Parathyroid adenoma (tissue), 2 donors: Measurements from ENCODE around the gene IL1RN.
"Not testable (repeated sequence)": the region's sequence is repeated elsewhere in the genome, so short reads cannot be mapped to it uniquely, and the experiment has no call there.

Experiments
- H2AFZ ChIP-seq: fragments of 300-600 bp; sonication (generic); one replicate; pipeline ENCODE4 v1.7.0; 2017; ENCODE audit warnings: antibody characterized with exemption, mild to moderate bottlenecking
- H3K27ac ChIP-seq: fragments of 300-600 bp; sonication (generic); one replicate; pipeline ENCODE4 v1.7.0; 2017
- H3K27me3 ChIP-seq: fragments of 300-600 bp; sonication (generic); one replicate; pipeline ENCODE4 v1.7.0; 2017; ENCODE audit warnings: low read length; ENCODE audit not compliant: control insufficient read depth, insufficient read depth
- H3K36me3 ChIP-seq: fragments of 300-600 bp; sonication (generic); one replicate; pipeline ENCODE4 v1.7.0; 2017; ENCODE audit warnings: low read length; ENCODE audit not compliant: control insufficient read depth, insufficient read depth
- H3K4me1 ChIP-seq: fragments of 300-600 bp; sonication (generic); one replicate; pipeline ENCODE4 v1.7.0; 2017; ENCODE audit warnings: control low read depth
- H3K4me2 ChIP-seq: fragments of 300-600 bp; sonication (generic); one replicate; pipeline ENCODE4 v1.7.0; 2017; ENCODE audit warnings: low read length
- H3K4me3 ChIP-seq: fragments of 300-600 bp; sonication (generic); one replicate; pipeline ENCODE4 v1.7.0; 2017; ENCODE audit warnings: low read depth, low read length
- H3K79me2 ChIP-seq: fragments of 300-600 bp; sonication (generic); one replicate; pipeline ENCODE4 v1.7.0; 2017; ENCODE audit warnings: control low read depth
- H3K9ac ChIP-seq: fragments of 300-600 bp; sonication (generic); one replicate; pipeline ENCODE4 v1.7.0; 2017; ENCODE audit warnings: mild to moderate bottlenecking
- H3K9me3 ChIP-seq: fragments of 300-600 bp; sonication (generic); one replicate; pipeline ENCODE4 v1.7.0; 2017; ENCODE audit warnings: low read length; ENCODE audit not compliant: control insufficient read depth
- TF ChIP-seq, protein P1 (sequence below): fragments of 300-600 bp; sonication (generic); IDR thresholded peaks from one replicate; pipeline ENCODE4 v1.7.0; 2017; ENCODE audit warnings: antibody characterized with exemption, mild to moderate bottlenecking
- donor health status: primary hyperparathyroidism.

IL1RN gene

GRCh38 chr2:113092864-113093612 lies 34.4 kb upstream of the IL1RN start:
- H3K36me3 ChIP-seq = no peaks in the 10 kb centered on the region
- H3K27ac ChIP-seq = no peak overlapping the region
- no peak overlapping the region for H3K4me2 ChIP-seq
- no peak overlapping the region for H2AFZ ChIP-seq
- H3K4me1 ChIP-seq = no peaks in the 10 kb centered on the region
- H3K4me3 ChIP-seq = no peak overlapping the region
- H3K9ac ChIP-seq = no peak overlapping the region
- TF ChIP-seq, protein P1, sequence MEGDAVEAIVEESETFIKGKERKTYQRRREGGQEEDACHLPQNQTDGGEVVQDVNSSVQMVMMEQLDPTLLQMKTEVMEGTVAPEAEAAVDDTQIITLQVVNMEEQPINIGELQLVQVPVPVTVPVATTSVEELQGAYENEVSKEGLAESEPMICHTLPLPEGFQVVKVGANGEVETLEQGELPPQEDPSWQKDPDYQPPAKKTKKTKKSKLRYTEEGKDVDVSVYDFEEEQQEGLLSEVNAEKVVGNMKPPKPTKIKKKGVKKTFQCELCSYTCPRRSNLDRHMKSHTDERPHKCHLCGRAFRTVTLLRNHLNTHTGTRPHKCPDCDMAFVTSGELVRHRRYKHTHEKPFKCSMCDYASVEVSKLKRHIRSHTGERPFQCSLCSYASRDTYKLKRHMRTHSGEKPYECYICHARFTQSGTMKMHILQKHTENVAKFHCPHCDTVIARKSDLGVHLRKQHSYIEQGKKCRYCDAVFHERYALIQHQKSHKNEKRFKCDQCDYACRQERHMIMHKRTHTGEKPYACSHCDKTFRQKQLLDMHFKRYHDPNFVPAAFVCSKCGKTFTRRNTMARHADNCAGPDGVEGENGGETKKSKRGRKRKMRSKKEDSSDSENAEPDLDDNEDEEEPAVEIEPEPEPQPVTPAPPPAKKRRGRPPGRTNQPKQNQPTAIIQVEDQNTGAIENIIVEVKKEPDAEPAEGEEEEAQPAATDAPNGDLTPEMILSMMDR = no peak
- no peaks in the 10 kb centered on the region for H3K27me3 ChIP-seq
- H3K79me2 ChIP-seq = no peaks in the 10 kb centered on the region
- no peaks in the 10 kb centered on the region for H3K9me3 ChIP-seq

GRCh38 chr2:113093613-113093977 lies 33.8 kb upstream of the IL1RN start:
- Histone ChIP-seq H3K9me3 (no peaks in the 10 kb centered on the region), H3K4me1 (no peaks in the 10 kb centered on the region), H3K27me3 (no peaks in the 10 kb centered on the region), H3K27ac (no peak overlapping the region), H3K4me2 (no peak overlapping the region), H3K79me2 (no peaks in the 10 kb centered on the region), H3K4me3 (no peak overlapping the region), H3K9ac (no peak overlapping the region), H2AFZ (no peak overlapping the region), H3K36me3 (no peaks in the 10 kb centered on the region)
- TF ChIP-seq, protein P1 = no peak

DNA sequence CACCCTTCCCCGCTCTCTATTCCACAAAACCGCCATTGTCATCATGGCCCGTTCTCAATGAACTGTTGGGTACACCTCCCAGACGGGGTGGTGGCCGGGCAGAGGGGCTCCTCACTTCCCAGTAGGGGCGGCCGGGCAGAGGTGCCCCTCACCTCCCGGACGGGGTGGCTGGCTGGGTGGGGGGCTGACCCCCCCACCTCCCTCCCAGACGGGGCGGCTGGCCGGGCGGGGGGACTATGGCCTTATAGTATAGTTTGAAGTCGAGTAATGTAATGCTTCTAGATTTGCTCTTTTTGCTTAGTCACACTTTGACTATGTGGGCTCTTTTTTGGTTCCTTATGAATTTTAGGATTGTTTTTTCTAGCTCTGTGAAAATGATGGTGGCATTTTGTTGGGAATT lies 31.1 kb upstream of the IL1RN start:
- not testable (repeated sequence) for H3K27me3 ChIP-seq, H3K4me2 ChIP-seq, H3K9ac ChIP-seq, H3K27ac ChIP-seq, H3K9me3 ChIP-seq, H3K4me1 ChIP-seq, H3K4me3 ChIP-seq, H2AFZ ChIP-seq, H3K79me2 ChIP-seq, H3K36me3 ChIP-seq

DNA sequence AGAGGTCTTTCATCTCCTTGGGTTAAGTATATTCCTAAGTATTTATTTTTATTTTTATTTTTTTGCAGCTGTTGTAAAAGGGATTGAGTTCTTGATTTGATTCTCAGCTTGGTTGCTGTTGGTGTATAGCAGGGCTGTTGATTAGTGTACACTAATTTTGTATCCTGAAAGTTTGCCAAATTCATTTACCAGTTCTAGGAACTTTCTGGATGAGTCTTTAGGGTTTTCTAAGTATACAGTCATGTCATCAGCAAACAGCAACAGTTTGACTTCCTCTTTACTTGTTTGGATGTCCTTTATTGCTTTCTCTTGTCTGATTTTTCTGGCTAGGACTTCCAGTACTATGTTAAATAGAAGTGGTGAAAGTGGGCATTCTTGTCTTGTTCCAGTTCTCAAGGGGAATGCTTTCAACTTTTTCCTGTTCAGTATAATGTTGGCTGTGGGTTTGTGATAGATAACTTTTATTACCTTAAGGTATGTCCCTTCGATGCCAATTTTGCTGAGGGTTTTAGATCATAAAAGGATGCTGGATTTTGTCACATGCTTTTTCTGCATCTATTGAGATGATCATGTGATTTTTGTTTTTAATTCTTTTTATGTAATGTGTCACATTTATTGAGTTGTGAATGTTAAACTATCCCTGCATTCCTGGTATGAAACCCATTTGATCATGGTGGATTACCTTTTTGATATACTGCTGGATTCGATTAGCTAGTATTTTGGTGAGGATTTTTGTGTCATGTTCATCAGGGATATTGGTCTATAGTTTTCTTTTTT lies 30.4 kb upstream of the IL1RN start:
- H3K27ac ChIP-seq, H3K79me2 ChIP-seq, H3K4me3 ChIP-seq, H3K4me1 ChIP-seq, H3K27me3 ChIP-seq, H3K9ac ChIP-seq, H3K9me3 ChIP-seq, H2AFZ ChIP-seq, H3K4me2 ChIP-seq, H3K36me3 ChIP-seq: not testable (repeated sequence)

GRCh38 chr2:113098041-113098440 lies 29.4 kb upstream of the IL1RN start:
- TF ChIP-seq, protein P1 = no peak
- no peaks in the 10 kb centered on the region for H3K79me2 ChIP-seq
- H3K27me3 ChIP-seq = no peaks in the 10 kb centered on the region
- H3K4me2 ChIP-seq = no peak overlapping the region
- H3K36me3 ChIP-seq = no peaks in the 10 kb centered on the region
- no peak overlapping the region for H3K4me3 ChIP-seq
- no peak overlapping the region for H2AFZ ChIP-seq
- no peak overlapping the region for H3K27ac ChIP-seq
- H3K4me1 ChIP-seq = no peaks in the 10 kb centered on the region
- no peaks in the 10 kb centered on the region for H3K9me3 ChIP-seq
- H3K9ac ChIP-seq = no peak overlapping the region
